ENCODE data around the gene CD276. TPM values are rescaled to one million over a fixed set of nuclear protein-coding genes. Genes with fewer than 3 reads are reported as not detected.

The CD276 gene
- total and polyA plus RNA-seq, 8 donors, result 10.4 to 185 (median 32.4) TPM

- TF ChIP-seq POLR2AphosphoS5 (IDR thresholded peaks at IDR 0.05) (no peak), POLR2A (IDR thresholded peaks at IDR 0.05) (no peak), EP300 (IDR thresholded peaks at IDR 0.05) (no peak)
- TF ChIP-seq, protein P1, sequence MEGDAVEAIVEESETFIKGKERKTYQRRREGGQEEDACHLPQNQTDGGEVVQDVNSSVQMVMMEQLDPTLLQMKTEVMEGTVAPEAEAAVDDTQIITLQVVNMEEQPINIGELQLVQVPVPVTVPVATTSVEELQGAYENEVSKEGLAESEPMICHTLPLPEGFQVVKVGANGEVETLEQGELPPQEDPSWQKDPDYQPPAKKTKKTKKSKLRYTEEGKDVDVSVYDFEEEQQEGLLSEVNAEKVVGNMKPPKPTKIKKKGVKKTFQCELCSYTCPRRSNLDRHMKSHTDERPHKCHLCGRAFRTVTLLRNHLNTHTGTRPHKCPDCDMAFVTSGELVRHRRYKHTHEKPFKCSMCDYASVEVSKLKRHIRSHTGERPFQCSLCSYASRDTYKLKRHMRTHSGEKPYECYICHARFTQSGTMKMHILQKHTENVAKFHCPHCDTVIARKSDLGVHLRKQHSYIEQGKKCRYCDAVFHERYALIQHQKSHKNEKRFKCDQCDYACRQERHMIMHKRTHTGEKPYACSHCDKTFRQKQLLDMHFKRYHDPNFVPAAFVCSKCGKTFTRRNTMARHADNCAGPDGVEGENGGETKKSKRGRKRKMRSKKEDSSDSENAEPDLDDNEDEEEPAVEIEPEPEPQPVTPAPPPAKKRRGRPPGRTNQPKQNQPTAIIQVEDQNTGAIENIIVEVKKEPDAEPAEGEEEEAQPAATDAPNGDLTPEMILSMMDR (IDR thresholded peaks at IDR 0.05), result no peak
- H3K36me3 ChIP-seq, result no peaks in the 10 kb centered on the region
- H3K4me1 ChIP-seq, result peaks cover 42 to 62% (median 49%) of the 10 kb centered on the region in 4 donors
- 2 to 4% (median 3%) methylated on average over 22 to 52 of the region's 52 CpGs for WGBS, 5 donors
- peak overlapping the region; percentile 75 to 90 (median 82) for H3K4me3 ChIP-seq
- peak; percentile 38 to 64 for DNase-seq
- H3K27me3 ChIP-seq, result peaks cover 0 to 23% (median 0%) of the 10 kb centered on the region in 3 donors
- intact Hi-C loops (cut with DNase I; ENCODE audit: low total_unique reads), result no loop called here
- H3K9me3 ChIP-seq, result no peaks in the 10 kb centered on the region
- peak overlapping the region; percentile 80 to 88 (median 84) for H3K27ac ChIP-seq
These were observed 635 bp downstream of the CD276 start for GRCh38 chr15:73684581-73685455.

DNA sequence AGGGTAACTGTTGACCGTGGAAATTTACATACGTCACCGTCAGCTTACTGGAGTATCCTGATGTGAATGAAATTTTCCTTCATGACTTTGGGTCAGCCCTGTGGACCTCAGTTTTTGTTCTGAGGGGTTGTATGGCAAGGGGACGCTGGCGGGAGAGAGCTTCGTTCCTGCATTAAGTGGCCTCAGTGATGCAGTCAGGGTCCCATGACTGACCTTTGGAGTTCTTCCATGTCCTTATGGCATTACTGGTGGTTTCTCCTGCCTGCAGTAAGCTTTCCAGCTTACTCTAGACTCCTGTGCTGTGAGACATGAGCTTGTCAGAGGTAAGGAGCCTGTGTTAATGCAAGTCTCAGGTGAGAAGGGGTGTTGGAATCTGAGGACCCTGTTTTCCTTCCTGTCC is 1.8 kb downstream of the CD276 start:
- H3K4me3 ChIP-seq, result peak overlapping the region in 2 of 4 donors; percentile 77 to 90
- no peak for DNase-seq
- peaks cover 0 to 23% (median 0%) of the 10 kb centered on the region in 3 donors for H3K27me3 ChIP-seq
- intact Hi-C loops (cut with DNase I; ENCODE audit: low total_unique reads), result no loop called here
- H3K9me3 ChIP-seq, result no peaks in the 10 kb centered on the region
- H3K36me3 ChIP-seq, result no peaks in the 10 kb centered on the region
- WGBS, 5 donors, result 45 to 71% (median 58%) methylated on average over 6 of the region's 6 CpGs
- H3K27ac ChIP-seq, result peak overlapping the region in 3 of 5 donors; percentile 5 to 88 (median 87)
- H3K4me1 ChIP-seq, result peaks cover 42 to 73% (median 53%) of the 10 kb centered on the region in 4 donors
- TF ChIP-seq, protein P1 (IDR thresholded peaks at IDR 0.05), result no peak
- TF ChIP-seq POLR2AphosphoS5 (IDR thresholded peaks at IDR 0.05) (no peak), EP300 (IDR thresholded peaks at IDR 0.05) (no peak), POLR2A (IDR thresholded peaks at IDR 0.05) (no peak)

GRCh38 chr15:73686781-73687256 is 2.6 kb downstream of the CD276 start:
- TF ChIP-seq POLR2AphosphoS5 (IDR thresholded peaks at IDR 0.05), result peak in 1 of 3 donors; percentile 14
- TF ChIP-seq, protein P1 (IDR thresholded peaks at IDR 0.05), result no peak
- no peak for TF ChIP-seq EP300 (IDR thresholded peaks at IDR 0.05)
- H3K36me3 ChIP-seq, result no peaks in the 10 kb centered on the region
- peaks cover 42 to 81% (median 61%) of the 10 kb centered on the region in 4 donors for H3K4me1 ChIP-seq
- peak in 1 of 2 donors; percentile 37 for DNase-seq
- H3K27me3 ChIP-seq, result peaks cover 0 to 23% (median 0%) of the 10 kb centered on the region in 3 donors
- WGBS, 5 donors, result 50 to 64% (median 53%) methylated on average over 4 of the region's 4 CpGs
- peak overlapping the region in 1 of 5 donors; percentile 87 for H3K27ac ChIP-seq
- H3K9me3 ChIP-seq, result no peaks in the 10 kb centered on the region
- intact Hi-C loops (cut with DNase I; ENCODE audit: low total_unique reads), result no loop called here
- H3K4me3 ChIP-seq, result no peak overlapping the region

- peaks cover 42 to 84% (median 61%) of the 10 kb centered on the region in 4 donors for H3K4me1 ChIP-seq
- WGBS, 5 donors, result 94 to 100% (median 98%) methylated on average over 2 of the region's 2 CpGs
- no peak overlapping the region for H3K4me3 ChIP-seq
- peak overlapping the region in 1 of 5 donors; percentile 28 for H3K27ac ChIP-seq
- no peaks in the 10 kb centered on the region for H3K36me3 ChIP-seq
- no peak for TF ChIP-seq POLR2AphosphoS5 (IDR thresholded peaks at IDR 0.05)
- TF ChIP-seq POLR2A (IDR thresholded peaks at IDR 0.05), result no peak
- TF ChIP-seq, protein P1 (IDR thresholded peaks at IDR 0.05), result no peak
- TF ChIP-seq EP300 (IDR thresholded peaks at IDR 0.05), result no peak
- intact Hi-C loops (cut with DNase I; ENCODE audit: low total_unique reads), result no loop called here
- H3K9me3 ChIP-seq, result no peaks in the 10 kb centered on the region
- peaks cover 0 to 23% (median 0%) of the 10 kb centered on the region in 3 donors for H3K27me3 ChIP-seq
- DNase-seq, result no peak
These were observed 3.2 kb downstream of the CD276 start for GRCh38 chr15:73687351-73687750.
